HEK293T (cell line): Measurements from ENCODE around the gene SETSIP.
"Not testable (repeated sequence)": the region's sequence is repeated elsewhere in the genome, so short reads cannot be mapped to it uniquely, and the experiment has no call there.

Experiments
- CTCF ChIA-PET: fragments of 350-600 bp; formaldehyde crosslinking; extraction: SDS; loops from one replicate; lab custom pipeline; 2021; ENCODE audit warnings: antibody characterized with exemption, inconsistent platforms; lab: Yijun Ruan, JAX
- POLR2A ChIA-PET: fragments of 350-600 bp; formaldehyde crosslinking; extraction: SDS; loops from one replicate; lab custom pipeline; 2020; ENCODE audit warnings: antibody characterized with exemption, inconsistent platforms; lab: Yijun Ruan, JAX
- DNase-seq: peaks from one replicate; pipeline ENCODE4 v3.0.0; 2012; ENCODE audit warnings: mixed read lengths; ENCODE audit errors: extremely low spot score
- ARNT ChIP-seq: fragments of 450-650 bp; IDR thresholded peaks from 2 replicates; pipeline ENCODE4 v1.6.1; 2017; ENCODE audit warnings: mild to moderate bottlenecking
- BHLHE40 ChIP-seq: fragments of 450-650 bp; IDR thresholded peaks from 2 replicates; pipeline ENCODE4 v1.6.1; 2016; ENCODE audit warnings: mild to moderate bottlenecking, moderate library complexity, borderline replicate concordance
- CTBP1 ChIP-seq: fragments of 450-650 bp; IDR thresholded peaks from 2 replicates; pipeline ENCODE4 v1.6.1; 2016; ENCODE audit warnings: borderline replicate concordance
- ELF4 ChIP-seq: fragments of 450-650 bp; IDR thresholded peaks from 2 replicates; pipeline ENCODE4 v1.6.1; 2017; ENCODE audit warnings: antibody characterized with exemption
- FOXA1 ChIP-seq: fragments of 450-650 bp; IDR thresholded peaks from 2 replicates; pipeline ENCODE4 v1.6.1; 2016; ENCODE audit warnings: mild to moderate bottlenecking
- FOXK2 ChIP-seq: fragments of 450-650 bp; IDR thresholded peaks from 2 replicates; pipeline ENCODE4 v1.6.1; 2016; ENCODE audit warnings: mild to moderate bottlenecking
- FOXM1 ChIP-seq: fragments of 450-650 bp; IDR thresholded peaks from 2 replicates; pipeline ENCODE4 v1.6.1; 2017; ENCODE audit warnings: mild to moderate bottlenecking, borderline replicate concordance
- HDGF ChIP-seq: fragments of 450-650 bp; IDR thresholded peaks from 2 replicates; pipeline ENCODE4 v1.6.1; 2017; ENCODE audit warnings: antibody characterized with exemption, borderline replicate concordance
- L3MBTL2 ChIP-seq: fragments of 450-650 bp; conservative IDR thresholded peaks from 2 replicates; pipeline ENCODE4 v1.6.1; 2016; ENCODE audit warnings: mild to moderate bottlenecking
- LEF1 ChIP-seq: fragments of 450-650 bp; IDR thresholded peaks from 2 replicates; pipeline ENCODE4 v1.6.1; 2017; ENCODE audit warnings: mild to moderate bottlenecking, borderline replicate concordance
- NFRKB ChIP-seq: fragments of 450-650 bp; IDR thresholded peaks from 2 replicates; pipeline ENCODE4 v1.6.1; 2016; ENCODE audit warnings: mild to moderate bottlenecking, moderate library complexity
- SP1 ChIP-seq: fragments of 450-650 bp; IDR thresholded peaks from 2 replicates; pipeline ENCODE4 v1.6.1; 2017
- SUZ12 ChIP-seq: fragments of 450-650 bp; IDR thresholded peaks from 2 replicates; pipeline ENCODE4 v1.6.1; 2016; ENCODE audit warnings: mild to moderate bottlenecking
- TARDBP ChIP-seq: fragments of 450-650 bp; IDR thresholded peaks from 2 replicates; pipeline ENCODE4 v1.6.1; 2016
- ZNF384 ChIP-seq: fragments of 450-650 bp; IDR thresholded peaks from 2 replicates; pipeline ENCODE4 v1.6.1; 2016
- TF ChIP-seq, protein P1 (sequence below): fragments of 450-650 bp; IDR thresholded peaks from 2 replicates; pipeline ENCODE4 v1.6.1; 2016

The SETSIP gene

DNA sequence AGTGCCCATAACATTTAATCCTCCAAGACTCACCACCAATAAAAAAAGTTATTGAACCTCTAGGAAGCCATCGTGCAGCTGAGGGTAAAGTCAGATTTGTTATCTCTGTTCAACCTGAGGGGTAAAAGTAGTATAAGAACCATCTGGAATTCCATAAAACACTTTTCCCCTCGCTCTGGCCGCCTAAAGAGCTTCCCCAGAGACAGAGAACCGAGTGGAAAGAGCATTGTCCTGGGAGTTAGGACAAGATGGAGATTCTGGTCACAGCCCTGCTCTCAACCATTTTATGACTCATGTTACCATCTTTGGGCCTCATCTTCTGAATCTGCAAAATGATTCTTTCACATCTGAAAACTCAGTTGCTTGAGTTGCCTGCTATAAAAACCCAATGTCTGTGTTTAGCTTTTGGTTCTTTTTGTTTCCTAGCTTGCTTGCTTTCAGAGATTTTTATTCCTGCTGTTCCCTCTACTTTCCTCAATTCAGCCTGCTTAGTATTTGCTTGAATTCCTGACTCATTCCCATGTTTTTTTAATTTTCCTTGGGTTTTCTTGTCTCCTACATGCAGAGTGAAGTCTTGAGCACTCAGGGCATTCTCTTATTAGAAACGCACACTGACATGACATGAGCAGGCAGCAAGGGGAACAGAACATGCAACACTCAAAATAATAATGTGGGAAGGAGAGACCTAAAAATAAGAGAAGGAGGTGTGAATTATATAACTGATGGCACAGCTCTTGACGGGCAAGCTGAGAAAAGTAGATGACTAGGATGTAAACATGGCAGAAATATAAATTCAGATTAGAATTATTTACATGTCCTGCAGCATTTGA, 43.7 kb downstream of the SETSIP start:
- CTCF ChIA-PET = no interaction called here
- TF ChIP-seq L3MBTL2 = no peak
- TF ChIP-seq, protein P1, sequence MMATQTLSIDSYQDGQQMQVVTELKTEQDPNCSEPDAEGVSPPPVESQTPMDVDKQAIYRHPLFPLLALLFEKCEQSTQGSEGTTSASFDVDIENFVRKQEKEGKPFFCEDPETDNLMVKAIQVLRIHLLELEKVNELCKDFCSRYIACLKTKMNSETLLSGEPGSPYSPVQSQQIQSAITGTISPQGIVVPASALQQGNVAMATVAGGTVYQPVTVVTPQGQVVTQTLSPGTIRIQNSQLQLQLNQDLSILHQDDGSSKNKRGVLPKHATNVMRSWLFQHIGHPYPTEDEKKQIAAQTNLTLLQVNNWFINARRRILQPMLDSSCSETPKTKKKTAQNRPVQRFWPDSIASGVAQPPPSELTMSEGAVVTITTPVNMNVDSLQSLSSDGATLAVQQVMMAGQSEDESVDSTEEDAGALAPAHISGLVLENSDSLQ = no peak
- TF ChIP-seq TARDBP = no peak
- no peak for TF ChIP-seq BHLHE40
- TF ChIP-seq NFRKB = no peak
- TF ChIP-seq FOXM1 = no peak
- no peak for TF ChIP-seq LEF1
- TF ChIP-seq ARNT = no peak
- TF ChIP-seq FOXA1 = no peak
- no peak for TF ChIP-seq FOXK2
- no peak for TF ChIP-seq ELF4
- TF ChIP-seq HDGF = no peak
- TF ChIP-seq SP1 = no peak
- no peak for TF ChIP-seq SUZ12
- TF ChIP-seq CTBP1 = no peak
- TF ChIP-seq ZNF384 = no peak
- DNase-seq = no peak
- POLR2A ChIA-PET = interaction anchor here (0.8 to 1.4 kb wide), 5 partner anchors 8 to 120 kb away, joined by 3 to 6 read pairs (median 4); no protein-coding TSS in a partner anchor

DNA sequence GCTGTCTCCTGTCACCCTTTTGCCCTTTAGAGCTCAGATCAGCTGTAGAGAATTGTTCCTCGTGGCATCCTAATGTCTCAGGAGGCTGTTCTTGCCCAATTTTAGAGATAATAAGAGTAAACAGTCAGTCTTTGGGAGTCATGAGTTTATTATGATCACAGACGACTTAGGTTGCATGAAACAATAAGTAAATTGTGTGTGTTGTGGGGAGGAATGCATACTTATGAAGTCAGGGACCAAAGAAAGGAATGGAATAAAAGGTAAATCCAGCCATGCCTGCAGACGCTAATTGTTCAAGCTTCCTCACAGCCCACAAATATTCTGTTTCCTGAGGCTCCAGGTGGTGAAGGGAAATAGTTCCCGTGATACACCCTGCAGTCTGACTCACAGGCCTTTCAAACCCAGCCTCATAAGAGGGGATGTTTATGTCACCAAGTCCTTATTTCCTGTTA, 44.5 kb downstream of the SETSIP start:
- DNase-seq = peak; percentile 40
- ChIA-PET POLR2A (interaction anchor here (0.8 to 1.4 kb wide), 5 partner anchors 9 to 121 kb away, joined by 3 to 6 read pairs (median 4); no protein-coding TSS in a partner anchor), CTCF (interaction anchor here (0.6 to 0.7 kb wide), 3 partner anchors 10 to 34 kb away, joined by 3 to 5 read pairs (median 3); no protein-coding TSS in a partner anchor)
- TF ChIP-seq SUZ12 (no peak), HDGF (0 out of 2 replicates have a peak, but pooled peaks have one; percentile 70)

DNA sequence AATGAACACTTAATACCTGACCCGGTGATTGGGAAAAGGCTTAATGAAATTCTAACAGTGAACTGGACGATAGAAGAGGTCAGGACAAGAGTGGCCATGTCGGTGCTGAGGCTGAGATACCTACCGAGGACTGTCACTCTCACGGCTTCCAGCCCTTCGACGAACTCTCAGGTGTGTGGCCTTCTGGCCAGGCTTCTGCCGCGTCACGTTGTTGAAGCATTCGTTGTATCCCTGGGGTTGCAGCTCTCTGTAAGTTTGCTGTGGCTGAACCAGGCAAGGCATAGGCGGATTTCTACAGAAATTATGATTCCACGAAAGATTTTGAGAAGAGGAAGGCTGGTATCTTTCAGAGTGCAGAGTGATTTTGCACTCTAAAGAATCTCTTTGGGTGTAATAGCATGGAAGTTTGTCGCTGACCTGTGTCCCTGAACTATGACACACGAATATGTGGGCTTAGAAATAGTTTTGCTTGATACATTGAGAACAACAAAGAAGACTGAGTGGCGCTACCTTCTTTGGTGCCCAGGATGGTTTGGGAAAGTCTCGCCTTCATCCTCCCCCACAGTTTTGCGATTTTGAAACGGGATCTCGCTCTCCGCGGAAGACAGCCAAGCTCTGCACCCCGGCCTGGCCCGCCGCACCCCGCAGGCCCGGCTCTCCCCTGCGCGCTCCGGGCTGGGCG, 45.8 kb downstream of the SETSIP start:
- CTCF ChIA-PET = no interaction called here
- no peak for DNase-seq
- TF ChIP-seq SUZ12 = no peak
- no peak for TF ChIP-seq SP1
- TF ChIP-seq, protein P1 = no peak
- TF ChIP-seq L3MBTL2 = peak; percentile 29; the same call in 1 of the 2 replicates
- POLR2A ChIA-PET = interaction anchor here (0.6 kb wide), 1 partner anchor 625 kb away, joined by 3 read pairs; no protein-coding TSS in a partner anchor

DNA sequence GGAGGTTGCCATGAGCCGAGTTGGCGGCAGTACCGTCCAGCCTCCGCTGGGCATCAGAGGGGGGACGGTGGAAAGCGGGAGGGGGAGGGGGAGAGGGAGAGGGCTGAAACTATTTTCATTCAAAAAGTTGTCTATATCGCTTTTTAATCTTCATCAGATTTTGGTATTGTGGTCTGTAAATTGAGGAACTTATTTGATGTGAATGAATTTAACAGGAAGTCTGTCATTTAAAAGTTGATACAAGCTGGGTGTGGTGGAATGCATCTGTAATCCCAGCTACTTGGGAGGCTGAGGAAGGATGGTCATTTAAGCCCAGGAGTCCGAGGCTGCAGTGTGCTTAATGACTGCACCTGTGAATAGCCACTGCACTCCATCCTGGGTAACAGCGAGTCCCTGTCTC, 48.4 kb downstream of the SETSIP start:
- ChIA-PET CTCF (no interaction called here), POLR2A (no interaction called here)
- DNase-seq = no peak
- TF ChIP-seq ELF4 (no peak), TARDBP (no peak), L3MBTL2 (no peak), HDGF (no peak)

DNA sequence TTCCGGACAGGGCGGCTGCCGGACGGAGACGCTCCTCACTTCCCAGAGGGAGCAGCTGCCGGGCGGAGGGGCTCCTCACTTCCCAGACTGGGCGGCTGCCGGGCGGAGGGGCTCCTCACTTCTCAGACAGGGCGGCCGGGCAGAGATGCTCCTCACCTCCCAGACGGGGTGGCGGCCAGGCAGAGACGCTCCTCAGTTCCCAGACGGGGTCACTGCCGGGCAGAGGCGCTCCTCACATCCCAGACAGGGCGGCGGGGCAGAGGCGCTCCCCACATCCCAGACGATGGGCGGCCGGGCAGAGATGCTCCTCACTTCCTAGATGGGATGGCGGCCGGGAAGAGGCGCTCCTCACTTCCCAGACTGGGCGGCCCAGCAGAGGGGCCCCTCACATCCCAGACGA, 49.2 kb downstream of the SETSIP start:
- DNase-seq, POLR2A ChIA-PET, CTCF ChIA-PET: not testable (repeated sequence)
